Medulla oblongata (tissue), 1 donor: ENCODE data around the gene MOSPD3.
A peak's percentile ranks its signal among the peaks of the same experiment; 100 is the strongest.
"Not testable (repeated sequence)": the region's sequence is repeated elsewhere in the genome, so short reads cannot be mapped to it uniquely, and the experiment has no call there.

Experiments
- DNase-seq: peaks from one replicate; pipeline ENCODE4 v3.0.0-alpha.2; 2015; ENCODE audit errors: extremely low spot score

The MOSPD3 gene

DNA sequence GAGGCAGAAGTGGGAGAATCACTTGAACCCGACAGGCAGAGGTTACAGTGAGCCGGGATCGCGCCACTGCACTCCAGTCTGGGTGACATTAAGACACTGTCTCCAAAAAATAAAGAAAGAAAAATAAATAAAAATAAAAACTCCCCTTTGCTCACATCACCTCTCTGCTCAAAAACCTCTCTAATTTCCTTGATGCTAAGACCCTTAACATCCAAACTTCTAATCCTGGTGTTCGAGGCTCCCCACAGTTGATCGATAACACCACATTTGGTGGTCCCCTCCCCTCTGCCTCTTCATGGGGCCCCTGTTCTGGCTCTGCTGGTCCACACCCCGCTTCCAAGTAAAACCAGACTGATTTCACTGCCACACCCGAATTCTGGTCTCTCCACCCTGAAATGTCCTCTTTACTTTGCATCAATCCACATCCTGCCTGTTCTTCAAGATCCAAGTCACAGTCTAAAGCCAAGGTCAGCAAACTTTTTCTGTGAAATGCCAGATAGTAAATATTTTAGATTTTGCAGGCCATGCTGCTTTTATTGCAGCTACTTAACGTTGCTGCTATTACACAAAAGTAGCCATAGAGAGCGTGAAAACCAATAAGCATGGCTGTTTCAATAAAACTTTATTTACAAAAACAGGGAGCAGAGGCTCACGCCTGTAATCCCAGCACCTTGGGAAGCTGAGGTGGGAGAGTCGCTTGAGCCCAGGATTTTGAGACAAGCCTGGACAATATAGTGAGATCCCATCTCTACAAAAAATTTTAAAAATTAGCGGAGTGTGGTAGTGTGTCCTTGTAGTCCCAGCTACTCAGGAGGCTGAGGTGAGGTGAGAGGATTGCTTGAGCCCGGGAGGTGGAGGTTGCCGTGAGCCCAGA is 11.8 kb downstream of the MOSPD3 start:
- DNase-seq, result no peak

DNA sequence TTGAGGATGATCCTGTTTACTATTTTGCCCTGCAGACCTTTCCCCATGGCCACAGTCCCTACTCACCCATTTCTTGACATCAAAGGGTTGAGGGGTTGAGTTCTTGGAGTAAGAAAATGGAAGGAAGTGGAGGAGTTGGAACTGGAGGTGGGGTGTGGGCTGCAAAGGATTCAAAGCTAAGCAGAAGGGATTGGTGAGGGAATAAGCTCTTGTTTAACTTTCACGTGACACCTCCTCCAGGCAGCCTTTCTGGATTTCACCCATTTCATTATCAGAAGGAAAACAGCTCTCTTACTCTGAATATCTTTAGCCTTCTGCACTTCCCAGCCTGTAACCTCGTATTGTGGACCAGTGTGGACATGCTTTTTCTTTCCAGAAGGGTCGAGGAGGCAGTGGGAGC is 13.7 kb downstream of the MOSPD3 start:
- DNase-seq, result no peak

DNA sequence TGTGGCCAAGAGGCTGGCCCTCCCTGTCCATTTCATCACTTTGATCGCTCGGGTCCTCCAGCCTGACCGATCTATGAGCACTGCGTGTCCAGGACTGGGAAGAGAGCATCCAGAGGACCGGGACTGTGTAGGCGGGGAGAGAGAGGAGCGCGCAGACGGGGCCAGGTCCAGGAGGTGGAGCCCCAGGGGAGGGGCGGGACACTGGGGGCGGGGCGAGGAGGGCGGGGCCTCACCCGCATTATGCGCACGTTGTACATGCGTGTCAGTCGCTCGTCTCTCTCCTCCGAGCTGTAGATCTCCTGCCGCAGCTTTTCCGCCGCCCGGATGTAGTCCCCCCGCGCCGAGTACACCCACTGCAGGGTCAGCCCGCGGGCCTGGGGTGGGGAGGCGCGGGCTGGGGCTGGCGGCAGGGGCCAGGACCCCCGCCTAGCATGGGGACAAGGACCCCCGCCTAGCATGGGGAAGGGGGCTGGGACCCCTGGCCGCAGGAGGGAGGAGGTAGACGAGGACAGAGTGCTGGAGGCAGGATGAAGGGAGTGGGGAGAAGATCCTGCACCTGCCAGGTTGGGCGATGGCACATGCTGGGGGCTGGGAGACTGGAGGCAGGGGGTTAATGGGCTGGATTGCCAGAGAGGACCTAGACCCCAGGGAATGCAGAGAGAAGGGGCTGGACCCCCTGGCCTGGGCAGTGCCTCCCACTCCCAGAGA is 14.3 kb downstream of the MOSPD3 start:
- DNase-seq, result no peak

DNA sequence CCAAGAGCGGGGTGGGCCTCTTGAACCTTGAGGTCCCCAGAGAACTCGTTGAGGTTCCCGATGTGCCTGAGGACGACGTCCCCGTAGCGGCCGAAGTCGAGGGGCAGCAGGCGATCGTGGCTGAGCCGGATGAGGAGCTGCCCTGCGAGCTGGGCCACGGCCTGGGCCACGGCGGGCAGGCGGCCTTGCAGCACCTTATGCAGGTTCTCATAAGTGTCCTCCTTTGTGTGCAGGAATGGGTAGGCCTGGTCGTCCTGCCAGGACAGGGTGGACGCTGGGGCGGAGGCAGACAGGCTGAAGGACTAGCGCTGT is 14.9 kb downstream of the MOSPD3 start:
- no peak for DNase-seq

DNA sequence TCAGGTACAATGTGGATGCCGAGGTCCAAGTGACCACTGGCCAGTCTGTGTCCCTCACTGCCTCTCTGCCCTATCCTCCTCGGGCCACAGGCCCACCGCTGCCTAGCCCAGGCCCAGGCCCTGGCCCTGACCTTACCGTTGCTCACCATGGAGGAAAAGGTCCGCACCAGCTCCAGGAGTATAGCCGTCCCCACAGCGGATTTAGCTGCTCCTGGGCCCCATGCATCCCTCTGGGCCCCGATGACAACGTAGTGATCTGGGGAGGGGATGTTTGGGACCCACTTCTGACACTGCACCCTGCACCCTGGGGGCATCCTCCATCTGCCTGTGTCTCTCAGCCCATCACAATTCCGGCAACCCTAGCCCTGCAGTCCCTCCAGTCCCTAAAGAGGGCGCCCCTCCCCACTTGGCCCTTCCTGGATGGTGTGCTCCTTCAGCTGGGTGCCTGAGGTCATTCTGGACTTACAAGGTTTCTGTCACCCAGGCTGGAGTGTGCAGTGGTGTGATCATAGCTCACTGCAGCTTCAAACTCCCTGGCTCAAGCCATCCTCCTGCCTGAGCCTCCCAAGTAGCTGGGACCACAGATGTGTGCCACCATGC is 16.9 kb downstream of the MOSPD3 start:
- no peak for DNase-seq

DNA sequence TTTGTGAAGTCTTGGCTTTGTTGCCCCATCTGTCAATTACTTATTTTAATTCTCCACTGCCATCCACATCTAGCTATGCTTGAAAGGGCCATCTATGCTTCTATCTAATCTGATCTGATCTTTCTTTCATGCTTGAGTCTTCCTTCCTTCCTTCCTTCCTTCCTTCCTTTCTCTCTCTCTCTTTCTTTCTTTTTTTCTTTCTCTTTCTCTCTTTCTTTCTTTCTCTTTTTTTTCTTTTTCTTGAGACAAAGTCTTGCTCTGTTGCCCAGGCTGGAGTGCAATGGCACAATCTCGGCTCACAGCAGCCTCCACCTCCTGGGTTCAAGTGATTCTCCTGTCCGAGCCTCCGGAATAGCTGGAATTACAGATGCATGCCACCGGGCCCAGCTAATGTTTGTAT is 17.7 kb downstream of the MOSPD3 start:
- DNase-seq, result no peak

DNA sequence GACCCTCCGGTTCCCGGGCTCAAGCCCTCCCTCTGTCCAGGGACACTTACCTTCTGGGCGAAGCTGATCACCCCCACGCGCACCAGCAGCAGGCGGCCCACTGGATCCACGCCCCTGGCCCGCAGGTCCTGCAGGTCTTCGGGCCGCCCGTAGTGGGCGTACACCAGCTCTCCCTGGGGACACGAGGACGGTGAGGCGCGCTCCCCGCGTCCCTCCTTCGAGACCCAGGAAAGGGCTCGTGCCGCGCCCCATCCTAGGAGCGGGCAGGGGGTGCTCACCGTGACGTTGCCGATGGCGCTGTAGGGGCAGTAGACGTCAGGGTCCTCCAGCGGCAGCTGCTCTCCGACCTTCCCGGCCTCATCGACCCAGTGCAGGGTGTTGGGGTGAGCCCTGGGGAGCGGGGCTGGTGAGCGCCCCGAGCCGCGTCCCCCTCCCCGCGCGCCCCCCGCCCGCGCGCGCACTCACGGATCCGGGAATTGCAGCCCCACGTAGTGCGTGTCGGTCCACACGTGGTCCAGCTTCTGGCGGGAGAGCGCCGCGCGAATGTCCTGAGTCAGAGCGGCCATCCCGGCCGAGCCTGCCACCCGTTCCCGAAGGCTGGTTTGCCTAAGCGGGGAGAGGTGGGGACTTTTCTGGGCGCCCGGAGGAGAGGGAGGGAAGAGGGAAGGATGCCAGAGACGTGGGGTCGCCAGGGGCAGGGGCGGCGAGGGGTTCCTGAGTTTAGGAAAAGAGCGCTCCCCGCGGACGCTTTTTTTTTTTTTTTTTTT is 20.8 kb downstream of the MOSPD3 start:
- DNase-seq, result no peak

DNA sequence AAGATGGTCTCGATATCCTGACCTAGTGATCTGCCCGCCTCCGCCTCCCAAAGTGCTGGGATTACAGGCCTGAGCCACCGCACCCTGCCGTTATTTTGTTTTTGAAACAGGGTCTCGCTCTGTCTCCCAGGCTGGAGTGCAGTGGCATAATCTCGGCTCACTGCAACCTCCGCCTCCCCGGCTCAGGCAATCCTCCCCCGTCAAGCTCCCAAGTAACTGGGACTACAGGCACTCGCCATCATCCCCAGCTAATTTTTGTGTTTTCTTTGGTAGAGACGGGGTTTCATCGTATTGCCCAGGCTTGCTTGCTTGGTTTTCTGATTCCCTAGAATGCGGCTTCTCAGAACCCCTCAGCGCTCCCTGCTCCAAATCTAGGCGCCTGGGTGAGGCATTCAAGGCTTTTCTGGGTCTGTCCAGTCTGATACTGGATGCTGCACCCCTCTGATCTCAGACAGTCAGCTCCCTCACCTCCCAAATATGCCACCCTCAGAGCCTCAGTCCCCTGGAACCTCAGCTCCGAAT is 27.7 kb downstream of the MOSPD3 start:
- DNase-seq, result no peak

DNA sequence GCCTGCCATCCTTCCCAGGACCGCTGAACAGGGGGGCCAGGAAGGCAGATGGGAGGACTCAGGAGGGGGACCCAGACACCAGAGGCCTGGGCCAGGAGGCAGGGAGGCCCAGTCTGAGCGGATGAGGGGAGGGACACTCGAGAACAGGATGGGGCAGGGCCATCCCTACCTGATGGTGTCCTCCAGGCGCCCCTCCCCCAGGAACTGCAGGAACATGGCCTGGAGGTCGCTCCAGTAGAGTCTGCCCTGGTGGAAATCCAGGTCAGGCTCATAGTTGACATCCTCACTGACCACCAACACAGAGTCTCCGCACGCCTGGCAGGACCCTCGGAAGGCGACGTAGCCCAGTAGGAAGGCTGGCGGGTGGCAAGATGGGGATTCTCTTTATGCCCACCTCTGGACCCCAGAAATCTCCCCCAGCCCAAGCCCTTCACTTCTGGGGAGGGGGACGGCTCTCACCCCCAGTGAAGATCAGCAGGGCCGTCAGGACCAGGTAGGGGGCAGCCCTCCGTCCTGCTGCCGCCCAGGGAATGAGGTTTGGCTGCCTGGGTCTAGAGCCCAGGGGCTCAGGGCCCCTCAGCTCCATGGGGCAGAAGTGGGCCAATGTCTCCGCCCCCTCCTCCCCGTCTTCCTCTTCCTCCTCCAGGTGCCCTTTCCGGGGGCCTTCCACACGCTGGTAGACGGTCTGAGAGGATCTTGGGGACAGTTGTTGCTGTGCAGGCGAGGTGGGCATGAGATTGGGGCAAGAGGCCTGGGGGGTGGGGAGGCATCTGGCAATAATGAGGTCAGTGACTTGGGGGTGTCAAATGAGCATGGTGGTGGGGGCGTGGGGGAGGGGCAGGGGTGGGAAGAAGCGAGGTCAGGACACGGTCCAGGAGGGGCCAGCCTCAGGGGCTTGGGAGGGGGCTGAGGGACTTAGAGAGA is 28.4 kb downstream of the MOSPD3 start:
- DNase-seq, result no peak

DNA sequence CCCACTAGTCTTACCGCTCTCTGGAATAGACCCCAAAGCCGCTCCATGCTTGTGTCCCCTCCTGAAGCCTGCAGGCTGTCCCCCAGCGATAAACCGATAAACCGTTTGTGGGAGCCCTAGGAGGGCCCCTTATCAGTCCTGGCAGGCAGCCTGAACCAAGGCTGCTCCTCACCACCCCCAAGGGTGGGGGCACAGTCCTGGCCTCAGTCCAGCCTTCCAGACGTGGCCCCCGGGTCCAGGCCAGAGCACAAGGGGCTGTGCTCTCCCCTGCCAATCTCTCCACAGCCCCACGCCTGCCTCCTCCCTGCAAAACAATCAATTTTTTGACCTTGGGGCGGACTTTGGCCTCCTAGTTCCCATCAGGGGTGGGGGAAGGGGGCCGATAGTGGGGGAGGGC is 29.1 kb downstream of the MOSPD3 start, which contains the start of gene TFR2:
Gene TFR2 (minus strand): TSS at position 90 of the 397 bp plus-strand sequence. CDS start 43 bp downstream, at position 47.
- DNase-seq, result no peak

DNA sequence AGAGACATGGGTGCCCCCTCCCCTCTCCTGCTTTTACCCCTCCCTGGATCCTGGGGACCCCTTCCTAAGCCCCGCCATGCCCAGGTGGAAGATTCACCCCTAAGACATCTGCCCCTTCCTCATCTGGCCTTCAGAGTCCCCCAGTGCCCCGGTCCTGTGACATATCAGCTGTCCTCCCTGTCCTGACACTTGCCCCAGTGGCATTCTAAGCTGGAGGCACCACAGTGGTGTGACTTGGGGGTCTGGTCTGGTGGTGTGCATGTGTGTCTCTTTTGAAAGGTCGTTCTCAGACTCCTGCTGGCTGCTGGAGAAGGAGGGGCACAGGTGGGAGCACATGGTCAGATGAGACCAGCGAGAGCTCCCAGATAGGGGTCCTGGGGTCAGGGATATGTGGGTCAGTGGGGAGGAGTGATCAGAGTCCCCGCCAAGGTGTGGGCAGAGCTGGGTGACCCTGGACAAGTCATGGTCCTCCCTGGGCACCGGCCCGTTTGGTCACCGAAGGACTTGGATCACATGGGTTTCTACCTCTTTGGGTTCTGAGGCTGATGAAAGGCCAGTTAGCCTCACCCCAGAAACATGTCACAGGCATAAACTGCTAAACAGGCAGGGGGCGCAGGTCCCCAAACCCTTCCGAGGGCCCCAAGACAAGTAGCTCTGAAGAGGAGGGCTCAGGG is 29.7 kb downstream of the MOSPD3 start:
- no peak for DNase-seq

DNA sequence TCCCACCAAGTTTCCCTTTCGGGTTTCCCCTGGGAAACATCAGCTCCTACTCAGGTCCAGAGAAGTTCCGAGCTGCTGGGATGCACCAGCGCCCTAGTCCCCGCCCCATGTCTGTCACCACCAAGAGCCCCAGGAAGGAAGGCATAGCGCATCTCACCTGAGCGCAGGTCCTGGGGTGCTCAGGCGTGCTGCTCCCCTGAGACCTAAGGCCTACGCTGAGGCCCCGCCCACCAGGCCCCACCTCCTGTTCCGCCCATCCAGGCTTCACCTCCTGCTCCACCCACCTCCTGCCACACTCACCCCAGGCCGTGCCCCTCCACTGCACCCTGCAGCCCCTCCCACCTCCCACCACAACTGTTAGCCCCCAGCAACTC is 30.2 kb downstream of the MOSPD3 start:
- no peak for DNase-seq

DNA sequence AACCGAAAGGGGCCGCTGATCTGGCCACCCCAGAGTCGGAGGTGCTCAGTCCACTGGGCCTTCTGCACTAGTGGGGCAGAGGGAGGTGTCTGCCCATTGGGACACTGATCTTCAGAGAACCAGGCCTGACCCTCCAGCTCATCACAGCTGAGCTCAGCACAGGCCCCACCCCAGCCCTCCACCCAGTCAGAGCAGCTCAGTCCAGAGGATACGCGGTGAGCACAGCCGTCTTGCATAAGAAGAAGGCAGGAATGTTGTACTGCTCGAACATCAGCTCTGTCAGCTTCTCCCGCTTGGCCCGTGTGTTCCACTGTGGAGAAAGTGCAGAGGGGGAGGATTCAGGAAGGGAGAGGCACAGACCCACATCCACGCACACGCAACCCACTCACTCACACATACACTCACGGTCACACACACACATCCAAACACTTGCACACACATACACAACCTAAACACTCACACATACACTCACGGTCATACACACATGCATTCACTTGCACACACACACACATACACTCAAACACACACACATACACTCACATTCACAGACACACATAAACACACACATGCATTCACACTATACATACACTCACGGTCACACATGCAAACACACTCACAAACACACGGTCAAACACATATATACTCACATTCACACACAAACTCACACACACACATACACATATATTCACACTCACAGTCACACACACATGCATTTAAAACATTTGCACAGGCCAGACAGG is 37.7 kb downstream of the MOSPD3 start:
- no peak for DNase-seq

DNA sequence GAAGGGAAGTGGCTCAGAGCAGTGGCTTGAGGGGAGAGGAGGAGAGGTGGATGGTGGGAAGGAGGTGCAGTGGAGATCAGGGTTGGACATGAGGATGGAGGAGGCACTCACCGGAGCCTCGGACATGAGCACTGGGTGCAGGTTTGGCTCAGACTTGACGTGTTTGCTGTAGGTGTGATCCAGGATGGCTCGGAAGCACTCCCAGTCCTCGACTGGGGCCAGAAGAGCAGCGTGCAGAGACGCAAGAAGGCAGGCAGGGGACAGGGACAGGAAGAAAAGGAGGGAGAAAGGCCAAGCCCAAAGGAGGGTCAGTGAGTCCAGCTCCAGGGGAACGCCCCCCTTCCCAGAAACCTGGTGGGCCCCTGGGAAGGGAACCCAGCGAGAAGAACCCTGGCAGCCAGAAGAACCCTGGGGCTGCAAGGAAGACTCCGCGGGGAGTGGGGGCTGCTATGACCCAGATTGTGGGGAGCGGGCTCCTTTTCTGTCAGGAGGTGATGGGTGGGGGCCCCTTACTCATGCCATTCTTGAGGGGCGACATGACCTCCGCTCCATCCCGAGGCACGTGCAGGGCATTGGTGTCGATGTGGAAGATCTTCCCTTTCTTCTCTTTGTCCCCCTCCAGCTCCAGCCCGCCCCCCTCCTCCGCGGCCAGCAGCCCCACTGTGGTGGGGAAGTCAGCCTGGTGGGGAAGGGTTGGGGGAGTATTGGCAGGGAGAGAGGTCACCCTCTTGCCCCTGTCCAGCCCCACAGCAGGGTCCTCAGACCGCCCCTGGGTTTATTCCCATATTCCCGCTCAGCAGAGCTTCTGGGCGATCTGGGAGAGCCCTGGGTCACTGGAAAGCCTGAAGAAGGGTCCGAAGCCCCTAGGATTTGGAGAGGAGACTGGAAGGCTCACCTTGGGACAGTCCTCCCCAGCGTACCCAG is 42.8 kb downstream of the MOSPD3 start:
- no peak for DNase-seq

DNA sequence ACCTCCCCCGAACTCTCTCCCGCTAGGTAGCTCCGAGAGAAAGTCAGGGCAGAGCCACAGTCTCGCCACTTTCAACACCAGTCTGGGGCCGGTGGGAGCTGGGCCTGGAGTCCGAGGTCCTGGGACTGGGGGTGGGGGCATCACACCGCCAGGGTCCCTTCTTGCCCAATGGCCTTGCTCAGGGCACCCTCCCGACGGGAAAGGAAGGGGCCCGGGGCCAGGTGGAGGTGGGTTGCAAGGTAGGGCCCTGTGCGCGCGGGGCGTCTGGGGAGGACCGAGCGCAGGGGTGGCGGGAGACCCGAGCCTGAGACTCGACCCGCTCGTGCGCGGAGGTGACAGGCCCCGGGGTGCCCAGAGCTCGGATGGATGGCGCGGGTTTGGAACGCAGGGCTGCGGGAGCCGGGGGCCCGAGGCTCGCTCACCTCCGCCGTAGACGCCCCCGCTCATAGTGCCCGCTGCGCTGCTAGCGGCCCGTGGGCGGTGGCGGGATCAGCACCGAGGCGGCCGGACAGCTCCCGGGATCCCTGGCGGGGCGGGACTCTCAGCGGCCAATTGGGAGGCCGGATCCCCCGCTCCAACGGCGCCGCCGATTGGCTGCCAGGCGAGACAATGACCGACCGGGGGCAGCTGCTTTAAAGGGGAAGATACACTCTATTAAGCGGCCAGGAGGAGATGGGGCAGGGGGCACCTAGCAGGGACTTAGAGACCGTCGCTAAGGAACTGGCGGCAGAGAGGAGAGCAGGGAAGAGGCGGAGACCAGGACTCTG is 43.8 kb downstream of the MOSPD3 start, which contains the start of gene ACTL6B:
Gene ACTL6B (minus strand): TSS at position 541 of the 767 bp plus-strand sequence. CDS start 94 bp downstream, at position 447.
- peak; percentile 30 for DNase-seq

DNA sequence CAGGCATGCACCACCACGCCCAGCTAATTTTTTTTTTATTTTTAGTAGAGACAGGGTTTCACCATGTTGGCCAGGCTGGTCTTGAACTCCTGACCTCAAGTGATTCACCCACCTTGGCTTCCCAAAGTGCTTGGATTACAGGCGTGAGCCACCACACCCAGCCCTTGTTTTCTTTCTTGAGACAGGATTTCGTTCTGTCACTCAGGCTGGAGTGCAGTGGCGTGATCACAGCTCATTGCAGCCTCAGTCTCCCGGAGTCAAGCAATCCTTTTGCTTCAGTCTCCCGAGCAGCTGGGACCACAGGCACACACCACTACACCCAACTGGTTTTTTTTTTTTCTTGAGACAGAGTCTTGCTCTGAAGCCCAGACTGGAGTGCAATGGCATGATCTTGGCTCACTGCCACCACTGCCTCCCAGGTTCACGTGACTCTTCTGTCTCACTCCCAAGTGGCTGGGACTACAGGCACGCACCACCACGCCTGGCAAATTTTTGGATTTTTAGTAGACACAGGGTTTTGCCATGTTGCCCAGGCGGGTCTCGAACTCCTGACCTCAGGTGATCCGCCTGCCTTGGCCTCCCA is 49.9 kb downstream of the MOSPD3 start:
- DNase-seq, result not testable (repeated sequence)
